RWPE1 (cell line): ENCODE data around the gene PHETA1.
A peak's percentile ranks its signal among the peaks of the same experiment; 100 is the strongest.

ENCODE experiments used
- CTCF ChIA-PET: fragments of 350-600 bp; sonication (Branson Sonifier 250); formaldehyde crosslinking; extraction: SDS; loops from one replicate; lab custom pipeline; 2021; lab: Yijun Ruan, JAX
- POLR2A ChIA-PET: fragments of 400-600 bp; formaldehyde crosslinking; extraction: SDS; loops from one replicate; lab custom pipeline; 2020; ENCODE audit warnings: antibody characterized with exemption; ENCODE audit not compliant: low non-redundant PET; lab: Yijun Ruan, JAX
- DNase-seq: peaks from one replicate; pipeline ENCODE4 v3.0.0; 2012; ENCODE audit warnings: low spot score
- H3K27ac ChIP-seq: fragments of 450-650 bp; 2 replicates; pipeline ENCODE4 v1.5.1; 2017
- CTCF ChIP-seq: fragments of 450-650 bp; conservative IDR thresholded peaks from 2 replicates; pipeline ENCODE4 v1.5.1; 2017; ENCODE audit warnings: low read depth, mild to moderate bottlenecking

The PHETA1 gene

DNA sequence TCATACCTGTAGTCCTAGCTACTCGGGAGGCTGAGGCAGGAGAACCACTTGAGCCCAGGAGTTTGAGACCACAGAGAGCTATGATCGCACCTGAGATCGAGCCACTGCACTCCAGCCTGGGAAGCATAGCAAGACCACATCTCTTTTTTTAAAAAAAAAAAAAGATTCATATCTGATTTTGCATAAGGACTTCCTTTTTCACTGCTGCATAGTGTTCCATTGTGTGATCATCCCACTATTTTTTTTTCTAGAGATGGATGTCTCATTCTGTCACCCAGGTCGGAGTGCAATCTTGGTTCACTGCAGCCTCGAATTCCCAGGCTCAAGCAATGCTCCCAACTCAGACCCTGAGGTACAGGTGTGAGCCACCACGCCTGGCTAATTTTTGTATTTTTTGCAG, 50.4 kb downstream of the PHETA1 start:
- no peak for TF ChIP-seq CTCF
- no peak overlapping the region for H3K27ac ChIP-seq
- no peak for DNase-seq
- ChIA-PET POLR2A (interaction anchor here (0.7 kb wide), 1 partner anchor 64 kb away, joined by 3 read pairs; no protein-coding TSS in a partner anchor), CTCF (interaction anchor here (0.5 kb wide), 1 partner anchor 175 kb away, joined by 6 read pairs; no protein-coding TSS in a partner anchor)

DNA sequence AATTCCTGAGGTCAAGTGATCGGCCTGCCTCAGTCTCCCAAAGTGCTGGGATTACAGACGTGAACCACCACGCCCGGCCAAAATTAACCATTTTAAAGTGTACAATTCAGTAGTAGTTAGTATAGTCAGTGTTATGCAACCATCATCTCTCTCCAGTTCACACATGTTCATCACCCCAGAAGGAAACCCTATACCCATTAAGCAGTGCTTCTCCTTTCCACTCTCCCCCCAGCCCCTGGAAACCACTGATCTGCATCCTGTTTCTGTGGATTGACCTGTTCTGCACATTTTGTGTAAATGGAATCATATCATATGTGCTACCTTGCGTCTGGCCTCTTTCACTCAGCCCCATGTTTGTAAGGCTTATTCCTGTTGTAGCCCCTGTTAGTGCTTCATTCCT, 52.2 kb downstream of the PHETA1 start:
- no peak for DNase-seq
- no peak overlapping the region for H3K27ac ChIP-seq
- ChIA-PET CTCF (no interaction called here), POLR2A (no interaction called here)
- no peak for TF ChIP-seq CTCF

DNA sequence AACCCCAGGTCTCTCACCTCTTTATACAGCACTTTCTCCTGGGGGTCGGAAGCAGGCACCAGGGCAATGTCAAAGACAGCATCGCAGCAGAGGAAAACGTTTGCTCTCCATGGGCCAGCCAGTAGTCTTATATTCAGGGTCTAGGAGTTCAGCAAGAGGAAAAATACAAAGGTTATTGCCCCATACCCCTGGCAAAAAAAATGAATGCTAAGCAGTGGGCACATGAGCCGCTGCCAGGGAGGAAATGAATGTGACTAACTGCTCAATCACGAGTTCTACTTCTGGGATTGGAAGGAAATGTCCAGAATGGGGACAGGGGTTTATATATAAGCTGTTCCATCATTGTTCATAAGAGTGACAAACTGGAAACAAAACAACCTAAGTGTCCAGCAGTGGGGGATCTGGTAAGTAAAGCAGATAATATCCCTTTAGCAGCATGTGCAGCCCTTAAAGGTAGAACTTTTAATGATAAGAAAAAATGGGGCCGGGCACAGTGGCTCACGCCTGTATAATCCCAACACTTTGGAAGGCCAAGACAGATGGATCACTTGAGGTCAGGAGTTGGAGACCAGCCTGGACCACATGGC, 53.8 kb downstream of the PHETA1 start:
- POLR2A ChIA-PET: no interaction called here
- no peak for DNase-seq
- CTCF ChIA-PET: interaction anchor here (0.6 kb wide), 1 partner anchor 282 kb away, joined by 5 read pairs; no protein-coding TSS in a partner anchor
- TF ChIP-seq CTCF: no peak
- H3K27ac ChIP-seq: no peak overlapping the region

- ChIA-PET POLR2A (interaction anchor here (0.7 kb wide), 1 partner anchor 14 kb away, joined by 6 read pairs; no protein-coding TSS in a partner anchor), CTCF (no interaction called here)
- peak; percentile 81 for DNase-seq
- H3K27ac ChIP-seq: no peak overlapping the region
- peak; percentile 92 for TF ChIP-seq CTCF
Observed at GRCh38 chr12:111313833-111314259, 55.0 kb downstream of the PHETA1 start.

- POLR2A ChIA-PET: no interaction called here
- no peak overlapping the region for H3K27ac ChIP-seq
- no peak for DNase-seq
- TF ChIP-seq CTCF: no peak
- CTCF ChIA-PET: interaction anchor here (0.7 to 1.1 kb wide), 2 partner anchors 19 to 425 kb away, joined by 3 read pairs; no protein-coding TSS in a partner anchor
Observed at GRCh38 chr12:111312708-111313107, 56.2 kb downstream of the PHETA1 start.

- no peak for DNase-seq
- ChIA-PET POLR2A (no interaction called here), CTCF (interaction anchor here (0.7 to 1.1 kb wide), 2 partner anchors 19 to 424 kb away, joined by 3 read pairs; no protein-coding TSS in a partner anchor)
- H3K27ac ChIP-seq: no peak overlapping the region
- no peak for TF ChIP-seq CTCF
Observed at GRCh38 chr12:111312016-111312415, 56.9 kb downstream of the PHETA1 start.
